Loucy (cell line): Measurements from ENCODE around the gene SLC48A1.

Experiments
- EZH2phosphoT487 ChIP-seq: fragments of 200-600 bp; IDR thresholded peaks from 2 replicates; pipeline ENCODE4 v1.6.1; 2018; ENCODE audit warnings: antibody characterized with exemption, mild to moderate bottlenecking, moderate library complexity, borderline replicate concordance
- TF ChIP-seq, protein P1 (sequence below): fragments of 200-600 bp; sonication (generic); conservative IDR thresholded peaks from 2 replicates; pipeline ENCODE4 v1.5.1; 2014; ENCODE audit warnings: mild to moderate bottlenecking, antibody characterized with exemption, low read length

DNA sequence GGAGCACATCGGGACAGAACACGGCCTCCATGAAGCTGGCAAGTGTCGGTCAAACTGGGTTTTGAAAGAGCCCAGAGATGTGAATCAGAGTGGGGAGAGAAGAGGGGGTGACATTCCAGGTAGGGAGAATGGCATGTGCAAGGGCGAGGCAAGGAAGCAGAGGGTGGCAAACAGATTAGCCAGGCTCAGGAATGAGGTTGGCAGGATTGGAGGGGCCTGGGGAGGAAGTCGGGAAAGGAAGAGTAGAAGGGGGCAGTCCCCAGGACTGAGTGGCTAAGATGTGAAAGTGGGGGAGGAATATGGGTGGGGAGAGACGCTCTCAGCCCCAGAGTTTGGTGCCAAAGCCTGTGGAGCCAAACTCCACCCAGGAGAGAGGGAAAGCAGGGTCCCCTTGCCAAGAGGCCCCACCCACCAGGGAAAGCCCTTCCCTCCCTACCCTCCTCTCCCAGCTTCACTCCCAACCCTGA, 52.2 kb downstream of the SLC48A1 start:
- TF ChIP-seq, protein P1, sequence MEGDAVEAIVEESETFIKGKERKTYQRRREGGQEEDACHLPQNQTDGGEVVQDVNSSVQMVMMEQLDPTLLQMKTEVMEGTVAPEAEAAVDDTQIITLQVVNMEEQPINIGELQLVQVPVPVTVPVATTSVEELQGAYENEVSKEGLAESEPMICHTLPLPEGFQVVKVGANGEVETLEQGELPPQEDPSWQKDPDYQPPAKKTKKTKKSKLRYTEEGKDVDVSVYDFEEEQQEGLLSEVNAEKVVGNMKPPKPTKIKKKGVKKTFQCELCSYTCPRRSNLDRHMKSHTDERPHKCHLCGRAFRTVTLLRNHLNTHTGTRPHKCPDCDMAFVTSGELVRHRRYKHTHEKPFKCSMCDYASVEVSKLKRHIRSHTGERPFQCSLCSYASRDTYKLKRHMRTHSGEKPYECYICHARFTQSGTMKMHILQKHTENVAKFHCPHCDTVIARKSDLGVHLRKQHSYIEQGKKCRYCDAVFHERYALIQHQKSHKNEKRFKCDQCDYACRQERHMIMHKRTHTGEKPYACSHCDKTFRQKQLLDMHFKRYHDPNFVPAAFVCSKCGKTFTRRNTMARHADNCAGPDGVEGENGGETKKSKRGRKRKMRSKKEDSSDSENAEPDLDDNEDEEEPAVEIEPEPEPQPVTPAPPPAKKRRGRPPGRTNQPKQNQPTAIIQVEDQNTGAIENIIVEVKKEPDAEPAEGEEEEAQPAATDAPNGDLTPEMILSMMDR: no peak
- no peak for TF ChIP-seq EZH2phosphoT487
